ENCODE measurements around the gene RAB10. TPM values are rescaled to one million over a fixed set of nuclear protein-coding genes. Genes with fewer than 3 reads are reported as not detected.
A peak's percentile ranks its signal among the peaks of the same experiment; 100 is the strongest.

The RAB10 gene
- total and polyA plus RNA-seq, 2 experiments from 2014 or later, result 102 to 143 TPM

DNA sequence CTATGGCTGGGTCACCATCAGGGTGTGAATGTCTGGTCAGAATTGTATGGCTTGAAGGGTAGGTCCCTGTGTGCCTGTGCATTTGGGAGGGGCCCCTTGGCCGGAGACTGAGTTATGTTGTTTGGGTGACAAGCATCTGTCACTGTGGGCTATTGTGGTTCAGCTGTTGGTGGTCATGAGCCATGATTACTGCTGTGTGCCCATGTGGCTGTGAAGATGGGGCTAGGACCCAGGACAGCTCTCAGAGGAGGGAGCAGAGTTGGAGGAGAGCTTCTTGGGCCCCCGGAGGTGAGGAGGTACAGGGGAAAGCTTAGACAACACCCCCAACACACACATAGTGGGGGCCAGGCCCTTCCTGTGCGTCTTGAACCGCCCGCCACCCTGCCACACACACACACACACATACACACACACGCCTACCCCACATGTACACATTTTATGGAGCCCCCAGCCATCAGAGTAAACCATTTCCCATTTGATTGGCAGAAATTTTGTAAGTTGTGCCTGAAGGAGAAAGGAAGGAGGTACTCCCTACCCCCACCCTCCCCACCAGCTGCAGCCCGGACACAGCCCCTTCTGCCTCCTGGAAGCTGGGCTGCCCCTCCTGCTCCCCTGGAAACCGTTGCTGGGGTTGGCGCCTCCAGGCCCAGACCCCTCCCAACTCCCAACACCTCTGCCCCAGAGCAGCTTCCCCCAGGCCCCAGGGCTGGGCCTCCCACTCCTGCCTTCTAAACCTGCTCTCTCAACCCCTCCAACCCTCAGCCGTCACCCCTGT is 141.0 kb downstream of the RAB10 start:
- peaks cover 5% of the 10 kb centered on the region; the same call in 2 of the 3 replicates for H3K9me3 Mint-ChIP-seq
- Histone ChIP-seq H3K36me3 (ENCODE audit: insufficient read depth) (peaks cover 4% of the 10 kb centered on the region; the same call in 1 of the 2 replicates), H4K20me1 (replicated peaks; ENCODE audit: insufficient read depth) (peaks cover 10% of the 10 kb centered on the region), H3K79me2 (replicated peaks; ENCODE audit: insufficient read depth) (peaks cover 12% of the 10 kb centered on the region; the same call in 1 of the 2 replicates), H3K4me2 (peak overlapping the region; percentile 91), H3K4me3 (peak overlapping the region; percentile 92), H3K4me1 (ENCODE audit: insufficient read depth) (peaks cover 23% of the 10 kb centered on the region), H2AFZ (no peak overlapping the region), H3K27me3 (ENCODE audit: insufficient read depth) (no peaks in the 10 kb centered on the region), H3F3A (replicated peaks; ENCODE audit: low read depth) (0 out of 2 replicates have a peak, but pooled peaks cover 5% of the 10 kb centered on the region), H3K9me2 (ENCODE audit: insufficient read depth) (no peaks in the 10 kb centered on the region), H3K27ac (ENCODE audit: low read depth) (no peak overlapping the region)
- peak overlapping the region; percentile 79 for H3K4me3 Mint-ChIP-seq
- H3K27ac Mint-ChIP-seq, result no peak overlapping the region
- H3K27me3 Mint-ChIP-seq (ENCODE audit: insufficient read depth, low read depth, poor library complexity), result peaks cover 25% of the 10 kb centered on the region
- peaks cover 19% of the 10 kb centered on the region for H3K4me1 Mint-ChIP-seq
- no peak for ATAC-seq
- H3K36me3 Mint-ChIP-seq (ENCODE audit: low read depth), result peaks cover 13% of the 10 kb centered on the region; the same call in 2 of the 3 replicates
- TF ChIP-seq EZH2 (IDR thresholded peaks at IDR 0.05; ENCODE audit: low read depth, unreplicated experiment), result no peak
- no peak for TF ChIP-seq POLR2AphosphoS5 (IDR thresholded peaks at IDR 0.05; ENCODE audit: low read depth)
- TF ChIP-seq, protein P1, sequence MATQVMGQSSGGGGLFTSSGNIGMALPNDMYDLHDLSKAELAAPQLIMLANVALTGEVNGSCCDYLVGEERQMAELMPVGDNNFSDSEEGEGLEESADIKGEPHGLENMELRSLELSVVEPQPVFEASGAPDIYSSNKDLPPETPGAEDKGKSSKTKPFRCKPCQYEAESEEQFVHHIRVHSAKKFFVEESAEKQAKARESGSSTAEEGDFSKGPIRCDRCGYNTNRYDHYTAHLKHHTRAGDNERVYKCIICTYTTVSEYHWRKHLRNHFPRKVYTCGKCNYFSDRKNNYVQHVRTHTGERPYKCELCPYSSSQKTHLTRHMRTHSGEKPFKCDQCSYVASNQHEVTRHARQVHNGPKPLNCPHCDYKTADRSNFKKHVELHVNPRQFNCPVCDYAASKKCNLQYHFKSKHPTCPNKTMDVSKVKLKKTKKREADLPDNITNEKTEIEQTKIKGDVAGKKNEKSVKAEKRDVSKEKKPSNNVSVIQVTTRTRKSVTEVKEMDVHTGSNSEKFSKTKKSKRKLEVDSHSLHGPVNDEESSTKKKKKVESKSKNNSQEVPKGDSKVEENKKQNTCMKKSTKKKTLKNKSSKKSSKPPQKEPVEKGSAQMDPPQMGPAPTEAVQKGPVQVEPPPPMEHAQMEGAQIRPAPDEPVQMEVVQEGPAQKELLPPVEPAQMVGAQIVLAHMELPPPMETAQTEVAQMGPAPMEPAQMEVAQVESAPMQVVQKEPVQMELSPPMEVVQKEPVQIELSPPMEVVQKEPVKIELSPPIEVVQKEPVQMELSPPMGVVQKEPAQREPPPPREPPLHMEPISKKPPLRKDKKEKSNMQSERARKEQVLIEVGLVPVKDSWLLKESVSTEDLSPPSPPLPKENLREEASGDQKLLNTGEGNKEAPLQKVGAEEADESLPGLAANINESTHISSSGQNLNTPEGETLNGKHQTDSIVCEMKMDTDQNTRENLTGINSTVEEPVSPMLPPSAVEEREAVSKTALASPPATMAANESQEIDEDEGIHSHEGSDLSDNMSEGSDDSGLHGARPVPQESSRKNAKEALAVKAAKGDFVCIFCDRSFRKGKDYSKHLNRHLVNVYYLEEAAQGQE (IDR thresholded peaks at IDR 0.05; ENCODE audit: unreplicated experiment), result peak; percentile 47
- TF ChIP-seq ZNF331 (CRISPR knock-in tag; IDR thresholded peaks at IDR 0.05; ENCODE audit: low read depth), result no peak
- TF ChIP-seq EZH2phosphoT487 (IDR thresholded peaks at IDR 0.05; ENCODE audit: unreplicated experiment), result no peak
- TF ChIP-seq JUNB (IDR thresholded peaks at IDR 0.05; ENCODE audit: unreplicated experiment), result no peak
- TF ChIP-seq, protein P2, sequence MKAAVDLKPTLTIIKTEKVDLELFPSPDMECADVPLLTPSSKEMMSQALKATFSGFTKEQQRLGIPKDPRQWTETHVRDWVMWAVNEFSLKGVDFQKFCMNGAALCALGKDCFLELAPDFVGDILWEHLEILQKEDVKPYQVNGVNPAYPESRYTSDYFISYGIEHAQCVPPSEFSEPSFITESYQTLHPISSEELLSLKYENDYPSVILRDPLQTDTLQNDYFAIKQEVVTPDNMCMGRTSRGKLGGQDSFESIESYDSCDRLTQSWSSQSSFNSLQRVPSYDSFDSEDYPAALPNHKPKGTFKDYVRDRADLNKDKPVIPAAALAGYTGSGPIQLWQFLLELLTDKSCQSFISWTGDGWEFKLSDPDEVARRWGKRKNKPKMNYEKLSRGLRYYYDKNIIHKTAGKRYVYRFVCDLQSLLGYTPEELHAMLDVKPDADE (IDR thresholded peaks at IDR 0.05), result no peak
- no peak for DNase-seq (ENCODE audit: low spot score)

DNA sequence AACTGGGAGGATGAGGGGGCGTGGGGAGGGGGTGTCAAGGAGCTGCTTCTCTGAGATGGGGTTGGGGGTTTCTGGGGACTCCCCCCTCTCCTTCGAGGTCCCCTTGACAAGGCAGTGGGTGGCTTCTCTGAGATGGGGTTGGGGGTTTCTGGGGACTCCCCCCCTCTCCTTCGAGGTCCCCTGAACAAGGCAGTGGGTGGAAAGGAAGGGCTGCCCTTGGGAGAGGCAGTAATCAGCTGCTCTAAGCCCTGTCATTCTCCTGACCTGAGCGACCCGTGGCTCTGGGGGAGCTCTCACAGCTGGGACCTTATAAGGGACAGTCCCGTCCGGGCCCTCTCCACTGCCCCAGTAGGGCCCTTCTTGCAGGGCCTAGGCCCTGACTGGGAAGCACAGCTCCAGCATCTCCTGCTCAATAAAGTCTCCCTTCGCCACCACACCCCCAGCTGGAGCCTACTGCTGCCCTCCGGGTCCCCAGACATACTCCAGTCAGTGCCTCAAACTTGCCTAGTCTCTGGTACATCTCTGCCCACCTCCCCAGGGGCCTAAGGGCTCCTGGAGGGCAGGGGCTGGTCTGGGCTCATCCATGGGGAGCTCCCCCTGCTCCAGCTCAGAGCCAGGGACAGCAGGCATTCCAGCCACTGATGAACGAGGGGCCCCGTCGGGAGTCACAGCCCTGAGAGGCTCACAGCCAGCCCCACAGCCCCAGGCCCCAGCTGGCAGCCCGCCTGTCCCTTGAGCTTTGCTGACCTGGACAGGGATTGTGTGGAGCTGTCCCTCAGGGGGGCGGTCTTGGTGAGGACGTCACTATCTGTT is 141.8 kb downstream of the RAB10 start:
- Histone ChIP-seq H3K36me3 (ENCODE audit: insufficient read depth) (peaks cover 4% of the 10 kb centered on the region; the same call in 1 of the 2 replicates), H2AFZ (no peak overlapping the region), H3K27ac (ENCODE audit: low read depth) (no peak overlapping the region), H3K4me1 (ENCODE audit: insufficient read depth) (peaks cover 27% of the 10 kb centered on the region), H3F3A (replicated peaks; ENCODE audit: low read depth) (0 out of 2 replicates have a peak, but pooled peaks cover 4% of the 10 kb centered on the region), H3K4me3 (no peak overlapping the region), H3K27me3 (ENCODE audit: insufficient read depth) (no peaks in the 10 kb centered on the region), H4K20me1 (replicated peaks; ENCODE audit: insufficient read depth) (peaks cover 10% of the 10 kb centered on the region), H3K9me2 (ENCODE audit: insufficient read depth) (no peaks in the 10 kb centered on the region), H3K4me2 (no peak overlapping the region; the same call in 1 of the 2 replicates), H3K79me2 (replicated peaks; ENCODE audit: insufficient read depth) (peaks cover 12% of the 10 kb centered on the region; the same call in 1 of the 2 replicates)
- Mint-ChIP-seq H3K4me1 (peaks cover 25% of the 10 kb centered on the region), H3K36me3 (ENCODE audit: low read depth) (peaks cover 13% of the 10 kb centered on the region; the same call in 2 of the 3 replicates), H3K27ac (no peak overlapping the region), H3K9me3 (peaks cover 5% of the 10 kb centered on the region; the same call in 2 of the 3 replicates), H3K4me3 (no peak overlapping the region; the same call in 2 of the 3 replicates), H3K27me3 (ENCODE audit: insufficient read depth, low read depth, poor library complexity) (peaks cover 25% of the 10 kb centered on the region)
- DNase-seq (ENCODE audit: low spot score) (no peak), ATAC-seq (no peak)
- TF ChIP-seq, protein P2 (IDR thresholded peaks at IDR 0.05), result no peak
- no peak for TF ChIP-seq ZNF331 (CRISPR knock-in tag; IDR thresholded peaks at IDR 0.05; ENCODE audit: low read depth)
- no peak for TF ChIP-seq EZH2 (IDR thresholded peaks at IDR 0.05; ENCODE audit: low read depth, unreplicated experiment)
- TF ChIP-seq, protein P1 (IDR thresholded peaks at IDR 0.05; ENCODE audit: unreplicated experiment), result no peak
- TF ChIP-seq, protein P3, sequence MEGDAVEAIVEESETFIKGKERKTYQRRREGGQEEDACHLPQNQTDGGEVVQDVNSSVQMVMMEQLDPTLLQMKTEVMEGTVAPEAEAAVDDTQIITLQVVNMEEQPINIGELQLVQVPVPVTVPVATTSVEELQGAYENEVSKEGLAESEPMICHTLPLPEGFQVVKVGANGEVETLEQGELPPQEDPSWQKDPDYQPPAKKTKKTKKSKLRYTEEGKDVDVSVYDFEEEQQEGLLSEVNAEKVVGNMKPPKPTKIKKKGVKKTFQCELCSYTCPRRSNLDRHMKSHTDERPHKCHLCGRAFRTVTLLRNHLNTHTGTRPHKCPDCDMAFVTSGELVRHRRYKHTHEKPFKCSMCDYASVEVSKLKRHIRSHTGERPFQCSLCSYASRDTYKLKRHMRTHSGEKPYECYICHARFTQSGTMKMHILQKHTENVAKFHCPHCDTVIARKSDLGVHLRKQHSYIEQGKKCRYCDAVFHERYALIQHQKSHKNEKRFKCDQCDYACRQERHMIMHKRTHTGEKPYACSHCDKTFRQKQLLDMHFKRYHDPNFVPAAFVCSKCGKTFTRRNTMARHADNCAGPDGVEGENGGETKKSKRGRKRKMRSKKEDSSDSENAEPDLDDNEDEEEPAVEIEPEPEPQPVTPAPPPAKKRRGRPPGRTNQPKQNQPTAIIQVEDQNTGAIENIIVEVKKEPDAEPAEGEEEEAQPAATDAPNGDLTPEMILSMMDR (conservative IDR thresholded peaks at IDR 0.05; ENCODE audit: low read depth in 2 of 2), result no peak

All from GM23338 (cell line).